ENCODE results near the gene ATG5.

Gene ATG5

GRCh38 chr6:106227612-106228507 is 97.7 kb downstream of the ATG5 start:
- Histone ChIP-seq H3K36me3 (peaks cover 0 to 3% (median 0%) of the 10 kb centered on the region in 3 donors), H3K4me3 (no peak overlapping the region), H3K27ac (no peak overlapping the region), H3K27me3 (no peaks in the 10 kb centered on the region), H3K4me1 (no peaks in the 10 kb centered on the region), H3K9me3 (no peaks in the 10 kb centered on the region)
- no peak for DNase-seq
- TF ChIP-seq, protein P1, sequence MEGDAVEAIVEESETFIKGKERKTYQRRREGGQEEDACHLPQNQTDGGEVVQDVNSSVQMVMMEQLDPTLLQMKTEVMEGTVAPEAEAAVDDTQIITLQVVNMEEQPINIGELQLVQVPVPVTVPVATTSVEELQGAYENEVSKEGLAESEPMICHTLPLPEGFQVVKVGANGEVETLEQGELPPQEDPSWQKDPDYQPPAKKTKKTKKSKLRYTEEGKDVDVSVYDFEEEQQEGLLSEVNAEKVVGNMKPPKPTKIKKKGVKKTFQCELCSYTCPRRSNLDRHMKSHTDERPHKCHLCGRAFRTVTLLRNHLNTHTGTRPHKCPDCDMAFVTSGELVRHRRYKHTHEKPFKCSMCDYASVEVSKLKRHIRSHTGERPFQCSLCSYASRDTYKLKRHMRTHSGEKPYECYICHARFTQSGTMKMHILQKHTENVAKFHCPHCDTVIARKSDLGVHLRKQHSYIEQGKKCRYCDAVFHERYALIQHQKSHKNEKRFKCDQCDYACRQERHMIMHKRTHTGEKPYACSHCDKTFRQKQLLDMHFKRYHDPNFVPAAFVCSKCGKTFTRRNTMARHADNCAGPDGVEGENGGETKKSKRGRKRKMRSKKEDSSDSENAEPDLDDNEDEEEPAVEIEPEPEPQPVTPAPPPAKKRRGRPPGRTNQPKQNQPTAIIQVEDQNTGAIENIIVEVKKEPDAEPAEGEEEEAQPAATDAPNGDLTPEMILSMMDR (IDR thresholded peaks at IDR 0.05) = no peak
- intact Hi-C loops (cut with DNase I; ENCODE audit: low total_unique reads) = no loop called here

DNA sequence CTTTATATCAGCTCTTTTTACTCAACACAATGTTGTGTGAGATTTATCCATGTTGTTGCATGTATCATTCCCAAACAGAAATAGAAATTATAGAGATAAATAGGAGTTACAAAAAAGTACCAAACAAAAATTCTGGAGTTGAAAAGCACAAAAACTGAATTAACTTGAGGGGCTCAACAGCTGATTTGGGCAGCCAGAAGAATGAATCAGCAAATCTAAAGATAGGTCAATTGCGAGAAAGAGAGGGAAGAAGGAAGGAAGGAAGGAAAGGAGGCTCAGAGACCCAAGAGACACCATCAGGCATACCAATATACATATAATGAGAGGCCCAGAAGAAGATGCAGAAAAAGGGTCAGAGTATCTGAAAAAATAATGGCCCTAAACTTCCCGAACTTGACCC is 98.9 kb downstream of the ATG5 start:
- Histone ChIP-seq H3K4me1 (no peaks in the 10 kb centered on the region), H3K9me3 (no peaks in the 10 kb centered on the region), H3K27me3 (no peaks in the 10 kb centered on the region), H3K27ac (no peak overlapping the region), H3K4me3 (no peak overlapping the region), H3K36me3 (peaks cover 0 to 3% (median 0%) of the 10 kb centered on the region in 3 donors)
- intact Hi-C loops (cut with DNase I; ENCODE audit: low total_unique reads) = no loop called here
- TF ChIP-seq, protein P1 (IDR thresholded peaks at IDR 0.05) = no peak
- DNase-seq = no peak

DNA sequence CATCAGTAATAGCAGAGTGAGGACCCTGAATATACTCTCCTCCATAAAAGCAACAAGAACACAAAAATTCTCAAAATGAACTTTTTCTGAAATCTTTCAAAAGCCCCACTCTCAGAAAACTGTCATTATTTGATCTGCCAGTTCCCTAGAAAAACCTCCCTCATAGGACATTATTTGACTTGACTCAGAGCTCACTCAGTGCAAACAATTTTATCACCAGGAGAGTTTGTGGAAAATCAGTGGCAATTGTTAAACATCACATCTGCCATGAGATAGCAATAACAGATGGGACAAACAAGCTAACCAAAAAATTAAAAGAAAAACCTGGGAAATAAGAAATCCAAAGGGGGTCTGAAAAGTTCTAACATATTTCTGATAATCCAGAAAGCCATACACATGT is 100.0 kb downstream of the ATG5 start:
- peaks cover 0 to 3% (median 0%) of the 10 kb centered on the region in 3 donors for H3K36me3 ChIP-seq
- H3K27ac ChIP-seq = no peak overlapping the region
- no peak overlapping the region for H3K4me3 ChIP-seq
- no peaks in the 10 kb centered on the region for H3K9me3 ChIP-seq
- TF ChIP-seq, protein P1 (IDR thresholded peaks at IDR 0.05) = no peak
- no peaks in the 10 kb centered on the region for H3K4me1 ChIP-seq
- no peak for DNase-seq
- intact Hi-C loops (cut with DNase I; ENCODE audit: low total_unique reads) = no loop called here
- no peaks in the 10 kb centered on the region for H3K27me3 ChIP-seq

GRCh38 chr6:106223300-106223930 is 102.1 kb downstream of the ATG5 start:
- Histone ChIP-seq H3K27ac (no peak overlapping the region), H3K9me3 (no peaks in the 10 kb centered on the region), H3K27me3 (no peaks in the 10 kb centered on the region), H3K36me3 (peaks cover 0 to 3% (median 0%) of the 10 kb centered on the region in 3 donors), H3K4me1 (no peaks in the 10 kb centered on the region), H3K4me3 (no peak overlapping the region)
- intact Hi-C loops (cut with DNase I; ENCODE audit: low total_unique reads) = no loop called here
- DNase-seq = no peak
- TF ChIP-seq, protein P1 (IDR thresholded peaks at IDR 0.05) = peak in 1 of 2 experiments; percentile 18

- Histone ChIP-seq H3K4me1 (no peaks in the 10 kb centered on the region), H3K27ac (no peak overlapping the region)
- intact Hi-C loops (cut with DNase I; ENCODE audit: low total_unique reads) = no loop called here
These were observed 105.1 kb downstream of the ATG5 start for GRCh38 chr6:106220485-106220884.

More at GRCh38 chr6:106220485-106220884, 105.1 kb downstream of the ATG5 start:
- Histone ChIP-seq H3K27me3 (no peaks in the 10 kb centered on the region), H3K9me3 (no peaks in the 10 kb centered on the region), H3K4me3 (no peak overlapping the region), H3K36me3 (no peaks in the 10 kb centered on the region)
- no peak for DNase-seq
- TF ChIP-seq, protein P1 (IDR thresholded peaks at IDR 0.05) = no peak
